H1 (cell line): ENCODE measurements around the gene SPAST. TPM values are rescaled to one million over a fixed set of nuclear protein-coding genes. Genes with fewer than 3 reads are reported as not detected.

Source experiments
- CTCF ChIA-PET: fragments of 300-600 bp; sonication (Branson Sonifier 250); formaldehyde crosslinking; loops from one replicate; lab custom pipeline; 2021; ENCODE audit not compliant: partially characterized antibody; lab: Charles Lee
- POLR2A ChIA-PET: fragments of 300-600 bp; sonication (Branson Sonifier 250); formaldehyde crosslinking; loops from one replicate; lab custom pipeline; 2021; ENCODE audit warnings: inconsistent platforms; ENCODE audit not compliant: partially characterized antibody; lab: Charles Lee
- DNase-seq, 2 experiments: peaks; one replicate each; pipeline versions ENCODE4 v3.0.0 to v3.0.0-alpha.2; 2010 to 2022; ENCODE audit warnings: low spot score in 2 of 2, low read depth in 1 of 2, mixed read lengths in 1 of 2
- FAIRE-seq: peaks from 2 replicates; lab custom pipeline; 2011; peaks lifted over from hg19 to GRCh38; lab: Jason Lieb, UNC
- H2AFZ ChIP-seq: 2 replicates; pipeline ENCODE4 v1.8.1; 2012; ENCODE audit warnings: low read length, inconsistent platforms
- H2AK5ac ChIP-seq: 2 replicates; pipeline ENCODE4 v1.6.1; 2013; ENCODE audit warnings: low read depth, low read length
- H2BK120ac ChIP-seq: replicated peaks from 2 replicates; pipeline ENCODE3; 2013; ENCODE audit warnings: low read depth, low read length, inconsistent platforms
- H2BK12ac ChIP-seq: 2 replicates; pipeline ENCODE4 v1.6.1; 2013; ENCODE audit warnings: low read depth, low read length
- H2BK15ac ChIP-seq: 2 replicates; pipeline ENCODE4 v1.6.1; 2013; ENCODE audit warnings: low read length
- H2BK20ac ChIP-seq: 2 replicates; pipeline ENCODE4 v1.6.1; 2013; ENCODE audit warnings: low read length
- H2BK5ac ChIP-seq: 2 replicates; pipeline ENCODE4 v1.6.1; 2013; ENCODE audit warnings: low read depth, low read length
- H3K14ac ChIP-seq: 2 replicates; pipeline ENCODE4 v1.6.1; 2013; ENCODE audit warnings: inconsistent platforms; ENCODE audit not compliant: insufficient read length
- H3K18ac ChIP-seq: 2 replicates; pipeline ENCODE4 v1.6.1; 2013; ENCODE audit warnings: low read length; ENCODE audit errors: extremely low read depth
- H3K23ac ChIP-seq: 2 replicates; pipeline ENCODE4 v1.6.1; 2013; ENCODE audit warnings: inconsistent platforms; ENCODE audit not compliant: insufficient read length
- H3K23me2 ChIP-seq: 2 replicates; pipeline ENCODE4 v1.6.1; 2013; ENCODE audit warnings: low read depth, low read length
- H3K27ac ChIP-seq: 2 replicates; pipeline ENCODE4 v1.6.1; 2011; ENCODE audit warnings: low read depth, low read length, inconsistent platforms
- H3K27me3 ChIP-seq, 4 experiments: replicated peaks in 1 of 4; 1 replicate in 1 of 4; 2 replicates in 3 of 4; pipeline versions ENCODE4 v1.6.1 to v1.8.1; 2011 to 2013; ENCODE audit warnings: low read length in 3 of 4, mild to moderate bottlenecking in 3 of 4, inconsistent platforms in 2 of 4, mixed read lengths in 2 of 4, moderate library complexity in 1 of 4; ENCODE audit not compliant: control insufficient read depth in 3 of 4, insufficient read depth in 3 of 4; ENCODE audit errors: extremely low read depth in 1 of 4
- H3K36me3 ChIP-seq, 4 experiments: 2 replicates each; pipeline versions ENCODE4 v1.6.1 to v1.8.1; 2011 to 2013; ENCODE audit warnings: mild to moderate bottlenecking in 4 of 4, low read length in 3 of 4, moderate library complexity in 2 of 4, control low read depth in 1 of 4, inconsistent platforms in 1 of 4; ENCODE audit not compliant: insufficient read depth in 4 of 4, control insufficient read depth in 2 of 4
- H3K4ac ChIP-seq: replicated peaks from 2 replicates; pipeline ENCODE3; 2013; ENCODE audit warnings: low read length, low read depth, mixed read lengths, inconsistent platforms; ENCODE audit not compliant: insufficient read length
- H3K4me1 ChIP-seq, 4 experiments: replicated peaks in 1 of 4; 1 replicate in 1 of 4; 2 replicates in 3 of 4; pipeline versions ENCODE4 v1.6.1 to v1.8.1; 2011 to 2013; ENCODE audit warnings: low read length in 3 of 4, inconsistent platforms in 2 of 4, mixed read lengths in 1 of 4; ENCODE audit not compliant: insufficient read depth in 4 of 4, control insufficient read depth in 3 of 4
- H3K4me2 ChIP-seq, 2 experiments: 2 replicates each; pipeline versions ENCODE4 v1.6.1 to v1.8.1; 2011 to 2013; ENCODE audit warnings: low read depth in 2 of 2, low read length in 2 of 2, control low read depth in 1 of 2, inconsistent platforms in 1 of 2, mild to moderate bottlenecking in 1 of 2; ENCODE audit not compliant: insufficient read depth in 1 of 2
- H3K4me3 ChIP-seq, 4 experiments: fragments of 200-600, 300-600 bp in 1 of 4; sonication (generic), shearing (Covaris generic), sonication (Bioruptor Twin) in 1 of 4; 2 replicates each; pipeline versions ENCODE4 v1.5.1 to v1.8.1; 2011 to 2016; ENCODE audit warnings: low read length in 4 of 4, low read depth in 3 of 4, control low read depth in 2 of 4, inconsistent platforms in 2 of 4, mild to moderate bottlenecking in 2 of 4, mixed read lengths in 1 of 4, moderate library complexity in 1 of 4; ENCODE audit not compliant: insufficient read depth in 2 of 4; ENCODE audit errors: extremely low read depth in 1 of 4
- H3K56ac ChIP-seq: replicated peaks from 2 replicates; pipeline ENCODE3; 2013; ENCODE audit warnings: low read depth, mild to moderate bottlenecking, mixed read lengths, low read length, inconsistent platforms; ENCODE audit not compliant: insufficient read length
- H3K79me1 ChIP-seq: 2 replicates; pipeline ENCODE4 v1.6.1; 2013; ENCODE audit warnings: low read depth, low read length, control low read depth
- H3K79me2 ChIP-seq, 2 experiments: 2 replicates each; pipeline versions ENCODE4 v1.6.1 to v1.8.1; 2012 to 2013; ENCODE audit warnings: low read length in 2 of 2, mild to moderate bottlenecking in 2 of 2, inconsistent platforms in 1 of 2; ENCODE audit not compliant: insufficient read depth in 2 of 2, control insufficient read depth in 1 of 2
- H3K9ac ChIP-seq, 4 experiments: replicated peaks in 1 of 4; 1 replicate in 1 of 4; 2 replicates in 3 of 4; pipeline versions ENCODE4 v1.6.1 to v1.8.1; 2011 to 2013; ENCODE audit warnings: low read depth in 3 of 4, low read length in 3 of 4, control low read depth in 2 of 4, mild to moderate bottlenecking in 2 of 4, moderate library complexity in 2 of 4, inconsistent platforms in 1 of 4; ENCODE audit errors: extremely low read depth in 1 of 4
- H3K9me3 ChIP-seq, 2 experiments: 2 replicates each; pipeline versions ENCODE4 v1.6.1 to v1.8.1; 2012 to 2013; ENCODE audit warnings: mild to moderate bottlenecking in 2 of 2, moderate library complexity in 2 of 2, control low read depth in 1 of 2, inconsistent platforms in 1 of 2, low read depth in 1 of 2, low read length in 1 of 2, mixed read lengths in 1 of 2; ENCODE audit not compliant: insufficient read depth in 2 of 2
- H4K20me1 ChIP-seq, 2 experiments: replicated peaks in 1 of 2; 2 replicates each; pipeline versions ENCODE3 to v1.8.1; 2011 to 2013; ENCODE audit warnings: inconsistent platforms in 2 of 2, low read length in 2 of 2, mild to moderate bottlenecking in 1 of 2; ENCODE audit not compliant: insufficient read depth in 2 of 2, control insufficient read depth in 1 of 2
- H4K5ac ChIP-seq: 2 replicates; pipeline ENCODE4 v1.6.1; 2013; ENCODE audit warnings: low read length, low read depth, mixed read lengths, inconsistent platforms; ENCODE audit not compliant: insufficient read length
- H4K8ac ChIP-seq: 2 replicates; pipeline ENCODE4 v1.8.0; 2013; ENCODE audit warnings: mild to moderate bottlenecking, moderate library complexity, low read length, inconsistent platforms; ENCODE audit not compliant: insufficient read depth; ENCODE audit errors: extremely low read depth
- H4K91ac ChIP-seq: replicated peaks from 2 replicates; pipeline ENCODE3; 2013; ENCODE audit warnings: low read length, mixed read lengths, inconsistent platforms; ENCODE audit not compliant: insufficient read length
- RXRA ChIP-seq: IDR thresholded peaks from 2 replicates; pipeline ENCODE4 v1.6.1; 2011; ENCODE audit warnings: low read depth, mild to moderate bottlenecking, low read length, moderate library complexity; ENCODE audit not compliant: insufficient read depth
- WGBS, 2 experiments: shearing (Covaris generic) in 1 of 2; methylation state at CpG; one replicate each; pipeline versions ENCODE4 v1.1.6 to v1.1.7; 2013 to 2015; ENCODE audit warnings: low lambda C conversion rate in 2 of 2, mixed read lengths in 2 of 2, inconsistent platforms in 1 of 2, low coverage in 1 of 2, missing lambda C conversion rate in 1 of 2; ENCODE audit not compliant: insufficient replicate concordance in 2 of 2, insufficient coverage in 1 of 2, insufficient read length in 1 of 2; ENCODE audit errors: extremely low coverage in 1 of 2, missing lambda C conversion rate in 1 of 2; 5-methylcytosine and 5-hydroxymethylcytosine counted together
- polyA plus RNA-seq, 7 experiments: library from polyadenylated mRNA; depleted of rRNA in 3 of 7; stranded (reverse) in 5 of 7; unstranded in 2 of 7; fragments of >200 nt in 5 of 7; fragments of 200-250 nt in 2 of 7; gene quantifications; 1 replicate in 5 of 7; 2 replicates in 1 of 7; 4 replicates in 1 of 7; pipeline versions ENCODE4 v1.2.1 to v1.2.3, GENCODE V29; 2011 to 2013; ENCODE audit warnings: missing spikeins in 2 of 7, mixed read lengths in 2 of 7
- total RNA-seq: library from RNA; stranded (reverse); fragmentation: NEBNext Ultra II Directional; extraction: Animal tissue kit (Norgen Biotek cat#: 25700); gene quantifications from 2 replicates; pipeline ENCODE4 v1.2.1, GENCODE V29; 2021
- TF ChIP-seq, protein P1 (sequence below): IDR thresholded peaks from 2 replicates; pipeline ENCODE4 v1.6.1; 2011; ENCODE audit warnings: low read length, improper control_type of control experiment

Gene SPAST
- total and polyA plus RNA-seq, 2 of the 8 experiments (the other 6 are each of a cell fraction or from before 2014, with no cell fraction given) = 4.4 to 36.0 TPM

GRCh38 chr2:32043561-32043960, 19.8 kb upstream of the SPAST start:
- Histone ChIP-seq H2BK5ac (no peak overlapping the region), H3K14ac (no peak overlapping the region), H2AFZ (no peak overlapping the region), H3K4me1 (no peaks in the 10 kb centered on the region; a peak in 1 of 7 replicates), H4K5ac (no peak overlapping the region), H3K23me2 (peaks cover 5% of the 10 kb centered on the region), H2BK12ac (no peak overlapping the region), H3K4ac (no peak overlapping the region), H4K8ac (no peak overlapping the region), H3K23ac (no peak overlapping the region), H3K56ac (no peak overlapping the region), H3K4me3 (no peak overlapping the region), H3K4me2 (no peak overlapping the region), H3K9me3 (no peaks in the 10 kb centered on the region), H2BK15ac (no peak overlapping the region), H3K18ac (no peak overlapping the region), H4K20me1 (no peaks in the 10 kb centered on the region), H3K9ac (no peak overlapping the region), H2AK5ac (no peak overlapping the region), H3K27me3 (no peaks in the 10 kb centered on the region), H4K91ac (no peak overlapping the region), H3K36me3 (no peaks in the 10 kb centered on the region), H3K79me1 (peaks cover 2% of the 10 kb centered on the region; the same call in 1 of the 2 replicates), H3K79me2 (peaks cover 3 to 7% of the 10 kb centered on the region in 2 experiments; a peak in 3 of 4 replicates), H2BK120ac (no peak overlapping the region), H2BK20ac (no peak overlapping the region), H3K27ac (no peak overlapping the region)
- ChIA-PET CTCF (interaction anchor here (0.6 kb wide), 1 partner anchor 152 kb away, joined by 3 read pairs; no protein-coding TSS in a partner anchor), POLR2A (interaction anchor here (6.2 kb wide), 1 partner anchor 20 kb away, joined by 60 read pairs; the partner anchor contains the start of gene SPAST)
- DNase-seq (no peak), FAIRE-seq (no peak)
- 76% methylated on average over 7 of the region's 7 CpGs; no CpG with 5 or more reads in 1 of the 2 experiments for WGBS, 2 experiments
- no peak for TF ChIP-seq RXRA
- TF ChIP-seq, protein P1, sequence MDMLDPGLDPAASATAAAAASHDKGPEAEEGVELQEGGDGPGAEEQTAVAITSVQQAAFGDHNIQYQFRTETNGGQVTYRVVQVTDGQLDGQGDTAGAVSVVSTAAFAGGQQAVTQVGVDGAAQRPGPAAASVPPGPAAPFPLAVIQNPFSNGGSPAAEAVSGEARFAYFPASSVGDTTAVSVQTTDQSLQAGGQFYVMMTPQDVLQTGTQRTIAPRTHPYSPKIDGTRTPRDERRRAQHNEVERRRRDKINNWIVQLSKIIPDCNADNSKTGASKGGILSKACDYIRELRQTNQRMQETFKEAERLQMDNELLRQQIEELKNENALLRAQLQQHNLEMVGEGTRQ = no peak
